ENCODE measurements around the gene MTR. TPM values are rescaled to one million over a fixed set of nuclear protein-coding genes. Genes with fewer than 3 reads are reported as not detected.

Gene MTR
- total and polyA plus RNA-seq, 9 of the 15 experiments (the other 6 are each of a cell fraction or from before 2014, with no cell fraction given) = 3.4 to 44.3 (median 20.3) TPM

DNA sequence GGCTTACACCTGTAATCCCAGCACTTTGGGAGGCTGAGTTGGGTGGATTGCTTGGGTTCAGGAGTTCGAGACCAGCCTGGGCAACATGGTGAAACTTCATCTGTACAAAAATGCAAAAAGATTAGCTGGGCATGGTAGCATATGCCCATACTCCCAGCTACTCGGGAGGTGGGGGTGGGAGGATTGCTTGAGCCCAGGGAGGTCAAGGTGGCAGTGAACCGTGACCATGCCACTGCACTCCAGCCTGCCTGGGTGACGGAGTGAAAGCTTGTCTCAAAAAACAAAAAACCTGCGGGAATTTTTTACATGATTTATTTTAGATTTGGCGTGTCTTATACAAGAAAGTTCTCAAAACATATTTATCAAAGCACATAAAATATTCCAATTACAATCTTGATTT is 27.8 kb upstream of the MTR start (continued):
- TF ChIP-seq, protein P1, sequence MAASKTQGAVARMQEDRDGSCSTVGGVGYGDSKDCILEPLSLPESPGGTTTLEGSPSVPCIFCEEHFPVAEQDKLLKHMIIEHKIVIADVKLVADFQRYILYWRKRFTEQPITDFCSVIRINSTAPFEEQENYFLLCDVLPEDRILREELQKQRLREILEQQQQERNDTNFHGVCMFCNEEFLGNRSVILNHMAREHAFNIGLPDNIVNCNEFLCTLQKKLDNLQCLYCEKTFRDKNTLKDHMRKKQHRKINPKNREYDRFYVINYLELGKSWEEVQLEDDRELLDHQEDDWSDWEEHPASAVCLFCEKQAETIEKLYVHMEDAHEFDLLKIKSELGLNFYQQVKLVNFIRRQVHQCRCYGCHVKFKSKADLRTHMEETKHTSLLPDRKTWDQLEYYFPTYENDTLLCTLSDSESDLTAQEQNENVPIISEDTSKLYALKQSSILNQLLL (CRISPR knock-in tag; IDR thresholded peaks at IDR 0.05; ENCODE audit: borderline replicate concordance) = no peak
- TF ChIP-seq CEBPG (CRISPR knock-in tag; IDR thresholded peaks at IDR 0.05) (no peak), CEBPG (tag; conservative IDR thresholded peaks at IDR 0.05 in 1 of 2, IDR thresholded peaks at IDR 0.05 in 1 of 2) (no peak), HDAC2 (IDR thresholded peaks at IDR 0.05) (no peak), KAT8 (IDR thresholded peaks at IDR 0.05; ENCODE audit: low read depth) (no peak), MECOM (CRISPR knock-in tag; IDR thresholded peaks at IDR 0.05) (no peak), PHF20 (IDR thresholded peaks at IDR 0.05; ENCODE audit: partially characterized antibody) (no peak), MED1 (CRISPR knock-in tag; IDR thresholded peaks at IDR 0.05; ENCODE audit: borderline replicate concordance) (no peak), SAFB2 (IDR thresholded peaks at IDR 0.05; ENCODE audit: borderline replicate concordance, low read depth, low read length, severe bottlenecking) (no peak), ZNF224 (CRISPR knock-in tag; IDR thresholded peaks at IDR 0.05) (no peak), POLR2G (IDR thresholded peaks at IDR 0.05; ENCODE audit: low read depth, low read length) (no peak)
- TF ChIP-seq, protein P2, sequence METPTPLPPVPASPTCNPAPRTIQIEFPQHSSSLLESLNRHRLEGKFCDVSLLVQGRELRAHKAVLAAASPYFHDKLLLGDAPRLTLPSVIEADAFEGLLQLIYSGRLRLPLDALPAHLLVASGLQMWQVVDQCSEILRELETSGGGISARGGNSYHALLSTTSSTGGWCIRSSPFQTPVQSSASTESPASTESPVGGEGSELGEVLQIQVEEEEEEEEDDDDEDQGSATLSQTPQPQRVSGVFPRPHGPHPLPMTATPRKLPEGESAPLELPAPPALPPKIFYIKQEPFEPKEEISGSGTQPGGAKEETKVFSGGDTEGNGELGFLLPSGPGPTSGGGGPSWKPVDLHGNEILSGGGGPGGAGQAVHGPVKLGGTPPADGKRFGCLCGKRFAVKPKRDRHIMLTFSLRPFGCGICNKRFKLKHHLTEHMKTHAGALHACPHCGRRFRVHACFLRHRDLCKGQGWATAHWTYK (CRISPR knock-in tag; IDR thresholded peaks at IDR 0.05) = no peak
- TF ChIP-seq, protein P3, sequence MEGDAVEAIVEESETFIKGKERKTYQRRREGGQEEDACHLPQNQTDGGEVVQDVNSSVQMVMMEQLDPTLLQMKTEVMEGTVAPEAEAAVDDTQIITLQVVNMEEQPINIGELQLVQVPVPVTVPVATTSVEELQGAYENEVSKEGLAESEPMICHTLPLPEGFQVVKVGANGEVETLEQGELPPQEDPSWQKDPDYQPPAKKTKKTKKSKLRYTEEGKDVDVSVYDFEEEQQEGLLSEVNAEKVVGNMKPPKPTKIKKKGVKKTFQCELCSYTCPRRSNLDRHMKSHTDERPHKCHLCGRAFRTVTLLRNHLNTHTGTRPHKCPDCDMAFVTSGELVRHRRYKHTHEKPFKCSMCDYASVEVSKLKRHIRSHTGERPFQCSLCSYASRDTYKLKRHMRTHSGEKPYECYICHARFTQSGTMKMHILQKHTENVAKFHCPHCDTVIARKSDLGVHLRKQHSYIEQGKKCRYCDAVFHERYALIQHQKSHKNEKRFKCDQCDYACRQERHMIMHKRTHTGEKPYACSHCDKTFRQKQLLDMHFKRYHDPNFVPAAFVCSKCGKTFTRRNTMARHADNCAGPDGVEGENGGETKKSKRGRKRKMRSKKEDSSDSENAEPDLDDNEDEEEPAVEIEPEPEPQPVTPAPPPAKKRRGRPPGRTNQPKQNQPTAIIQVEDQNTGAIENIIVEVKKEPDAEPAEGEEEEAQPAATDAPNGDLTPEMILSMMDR (IDR thresholded peaks at IDR 0.05 in 2 of 3, conservative IDR thresholded peaks at IDR 0.05 in 1 of 3; ENCODE audit: insufficient read depth in 2 of 3, low read depth in 1 of 3, low read length in 3 of 3) = no peak

All from K562 (cell line).